ENCODE results near the gene SPAG9.
A peak's percentile ranks its signal among the peaks of the same experiment; 100 is the strongest.

Gene SPAG9

DNA sequence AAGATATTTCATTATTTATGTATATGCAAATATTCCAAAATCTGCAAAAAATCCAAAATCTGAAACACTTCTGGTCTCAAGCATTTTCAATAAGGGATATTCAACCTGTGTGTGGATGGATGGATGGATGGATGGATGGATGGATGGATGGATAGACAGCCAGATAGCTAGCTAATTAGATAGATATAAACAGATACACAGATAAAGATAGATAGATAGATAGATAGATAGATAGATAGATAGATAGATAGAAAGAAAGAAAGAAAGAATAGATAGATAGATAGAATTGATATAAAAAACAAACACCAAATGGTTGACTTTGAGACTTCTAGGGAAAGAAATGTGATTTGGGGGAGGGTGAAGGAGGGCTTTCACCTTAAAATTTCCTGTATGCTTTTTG is 139.4 kb downstream of the SPAG9 start:
- DNase-seq = no peak

DNA sequence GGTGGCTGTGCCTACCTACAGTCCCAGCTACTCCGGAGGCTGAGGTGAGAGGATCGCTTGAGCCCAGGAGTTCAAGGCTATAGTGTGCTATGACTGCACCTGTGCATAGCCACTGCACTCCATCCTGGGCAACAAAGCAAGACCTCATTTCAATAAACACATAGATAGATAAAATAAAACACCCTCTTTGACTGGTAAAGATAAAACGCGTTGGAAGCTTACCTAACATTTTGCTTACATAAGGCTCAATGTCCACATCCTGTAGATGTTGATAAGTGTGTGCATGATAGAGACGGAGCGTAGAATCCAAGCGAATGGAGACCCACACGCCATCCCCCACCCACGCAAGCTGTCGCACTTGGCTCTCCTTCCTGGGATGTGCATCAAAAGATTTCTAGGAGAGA is 141.1 kb downstream of the SPAG9 start:
- DNase-seq = no peak

DNA sequence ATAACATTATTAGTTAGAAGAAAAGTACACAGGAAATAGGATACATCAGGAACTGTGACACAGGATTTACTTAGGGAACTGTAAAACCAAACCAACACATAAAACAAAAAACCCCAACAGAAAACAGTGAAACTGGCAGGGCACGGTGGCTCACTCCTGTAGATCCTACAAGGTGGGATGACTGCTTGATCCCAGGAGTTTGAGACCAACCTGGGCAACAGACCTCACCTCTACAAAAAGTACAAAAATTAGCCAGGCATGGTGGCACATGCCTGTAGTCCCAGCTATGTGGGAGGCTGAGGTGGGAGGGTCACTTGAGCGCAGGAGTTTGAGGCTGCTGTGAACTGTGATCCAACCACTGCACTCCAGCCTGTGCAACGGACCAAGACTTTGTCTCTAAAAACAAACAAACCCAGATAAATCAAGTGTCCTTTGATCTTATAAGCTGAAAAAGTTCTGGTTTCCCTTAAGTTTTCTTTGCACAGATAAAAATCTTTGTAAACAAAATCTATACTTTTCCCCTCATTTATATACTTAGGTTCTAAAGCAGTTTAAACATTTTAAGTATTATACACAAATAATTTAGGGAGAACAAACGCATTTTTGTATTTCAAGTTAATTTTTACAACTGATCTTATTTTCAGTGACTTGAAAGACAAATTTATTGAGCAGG is 143.0 kb downstream of the SPAG9 start:
- DNase-seq = no peak

DNA sequence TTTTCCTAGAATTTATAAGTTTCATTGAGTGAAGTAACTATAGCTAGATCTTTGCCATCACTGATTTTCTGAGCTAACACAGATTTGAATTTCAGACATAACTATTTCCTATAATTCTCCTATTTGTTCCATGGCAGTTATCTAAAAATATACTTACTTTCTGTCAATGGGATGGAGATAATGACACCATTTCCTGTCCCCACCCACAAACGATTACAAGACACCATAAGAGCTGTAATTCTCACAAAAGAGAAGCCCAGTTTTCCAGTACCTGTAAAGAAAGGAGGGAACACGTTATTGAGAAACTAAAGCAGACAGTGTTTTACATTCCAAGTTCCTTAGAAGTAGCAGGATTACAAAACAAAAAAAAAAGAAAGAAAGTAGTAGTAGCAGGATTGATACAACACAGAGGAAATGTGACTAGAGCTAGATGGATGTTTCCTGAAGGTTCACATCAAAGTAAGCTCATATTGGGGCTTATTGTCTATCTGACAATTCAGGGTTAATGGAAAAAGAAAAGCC is 143.7 kb downstream of the SPAG9 start:
- DNase-seq = peak in 1 of 3 donors; percentile 24

DNA sequence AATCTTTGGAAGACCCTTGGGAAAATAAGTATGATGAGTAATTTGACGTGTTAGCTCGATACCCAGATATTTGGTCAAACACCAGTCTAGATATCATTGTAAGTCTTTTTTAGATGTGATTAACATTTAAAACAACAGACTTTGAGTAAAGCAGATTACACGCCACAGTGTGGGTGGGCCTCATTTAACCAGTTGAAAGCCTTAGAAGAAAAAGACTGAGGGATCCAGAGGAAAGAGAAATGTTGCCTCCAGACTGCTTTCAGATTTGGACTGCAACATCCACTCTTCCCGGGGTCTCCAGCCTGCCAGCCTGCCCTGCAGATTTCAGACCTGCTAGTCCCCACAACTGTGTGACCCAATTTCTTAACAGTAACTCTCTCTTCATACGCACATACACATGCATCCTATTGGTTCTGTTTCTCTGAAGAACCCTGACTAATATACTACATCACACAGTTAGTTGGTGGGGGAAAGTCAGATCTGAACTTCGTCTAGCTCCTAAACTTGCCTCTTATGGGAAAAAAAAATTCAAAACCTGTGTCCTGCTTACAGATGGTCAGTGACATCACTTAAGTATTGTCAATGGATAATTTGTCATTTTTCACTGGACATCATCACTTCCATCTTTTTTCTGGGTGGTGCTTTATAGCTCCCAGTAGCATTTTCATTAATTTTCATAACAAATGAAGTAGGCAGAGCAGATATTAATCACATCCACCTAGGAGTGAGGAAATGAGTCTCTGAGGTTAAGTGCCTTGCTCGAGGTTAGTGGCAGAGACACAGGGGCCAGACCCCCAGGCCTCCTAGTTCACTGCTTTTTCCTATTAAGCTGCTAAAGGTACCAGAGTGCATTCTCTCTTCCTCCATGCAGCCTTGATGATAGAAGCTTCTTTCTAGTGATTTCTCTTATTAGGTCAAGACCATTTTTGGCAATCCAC is 146.8 kb downstream of the SPAG9 start:
- DNase-seq = no peak

DNA sequence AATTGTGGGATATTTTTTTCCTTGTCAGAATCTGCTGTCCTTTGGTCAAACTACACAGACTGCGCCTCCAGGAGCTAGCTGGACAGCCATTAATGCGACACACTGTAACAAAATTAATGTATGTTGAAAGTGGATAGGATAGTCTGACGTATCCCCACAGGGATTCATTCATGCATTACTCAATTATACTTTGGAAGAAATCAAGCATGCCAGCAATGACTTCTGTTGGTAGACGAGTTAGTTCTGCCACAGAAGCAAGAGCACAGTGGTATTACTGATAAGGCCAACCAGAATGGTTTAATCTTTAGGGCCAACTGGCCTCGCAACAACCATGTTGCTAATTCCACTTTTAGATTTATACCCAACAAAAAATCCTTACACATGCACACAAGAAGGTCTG is 148.1 kb downstream of the SPAG9 start:
- DNase-seq = no peak

DNA sequence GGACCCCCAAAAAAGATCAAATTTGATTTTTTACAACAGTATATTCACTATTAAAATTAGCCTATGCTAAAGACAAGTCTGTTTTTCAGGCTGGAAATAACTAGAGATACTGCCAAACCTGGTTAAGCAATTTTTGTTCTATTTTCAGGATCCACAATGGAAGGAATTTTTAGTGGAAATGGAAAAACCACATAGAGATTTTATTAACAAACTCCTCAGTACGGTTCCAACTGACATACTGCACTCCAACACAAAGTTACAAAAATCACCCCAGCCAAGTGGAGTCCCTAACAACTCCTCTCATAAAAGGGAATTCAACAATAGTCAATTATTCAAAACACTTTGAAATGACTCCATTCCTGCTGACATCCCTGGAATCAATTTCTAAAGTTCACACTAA is 152.9 kb downstream of the SPAG9 start:
- DNase-seq = no peak

DNA sequence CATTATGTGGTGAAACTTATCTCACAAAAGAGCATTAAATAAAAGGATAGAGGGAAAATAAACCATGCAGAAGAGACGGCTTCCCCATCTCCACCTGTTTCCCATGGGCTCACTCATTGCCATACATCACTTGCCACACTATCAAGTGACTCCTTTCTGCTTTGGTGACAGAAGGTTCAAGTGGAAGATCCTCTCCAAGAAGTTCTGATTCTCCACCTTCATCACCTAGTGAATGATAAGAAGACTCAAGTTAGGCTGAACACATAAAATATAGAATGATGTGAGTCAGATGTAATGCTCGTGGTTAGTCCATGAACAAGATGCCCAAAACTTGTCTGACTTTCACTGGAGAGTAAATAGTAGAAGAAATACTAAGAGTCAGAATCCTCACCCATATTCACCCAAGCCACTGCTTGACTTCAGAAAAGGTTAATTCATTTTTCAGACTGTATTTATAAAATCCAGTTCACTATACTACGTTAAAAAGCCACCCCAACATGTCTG is 154.5 kb downstream of the SPAG9 start:
- no peak for DNase-seq

DNA sequence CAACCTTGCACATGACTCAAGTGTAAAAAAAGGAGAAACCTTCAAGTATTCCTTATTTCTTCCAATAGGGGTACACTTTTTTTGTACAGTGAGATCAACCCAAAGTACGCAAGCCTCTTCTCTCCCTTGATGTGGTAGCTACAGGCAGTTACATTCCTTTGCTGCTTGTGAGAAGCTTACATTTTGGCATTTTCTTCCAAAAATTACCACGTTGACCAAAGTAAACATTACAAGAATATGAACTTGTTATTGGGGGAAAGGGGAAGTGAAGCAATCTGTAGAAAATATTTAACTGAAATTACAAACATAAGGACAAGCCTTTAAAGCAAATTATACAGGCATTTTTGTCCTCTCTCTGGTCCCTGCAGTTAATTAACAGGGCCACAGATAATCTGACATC is 157.5 kb downstream of the SPAG9 start:
- DNase-seq = no peak

DNA sequence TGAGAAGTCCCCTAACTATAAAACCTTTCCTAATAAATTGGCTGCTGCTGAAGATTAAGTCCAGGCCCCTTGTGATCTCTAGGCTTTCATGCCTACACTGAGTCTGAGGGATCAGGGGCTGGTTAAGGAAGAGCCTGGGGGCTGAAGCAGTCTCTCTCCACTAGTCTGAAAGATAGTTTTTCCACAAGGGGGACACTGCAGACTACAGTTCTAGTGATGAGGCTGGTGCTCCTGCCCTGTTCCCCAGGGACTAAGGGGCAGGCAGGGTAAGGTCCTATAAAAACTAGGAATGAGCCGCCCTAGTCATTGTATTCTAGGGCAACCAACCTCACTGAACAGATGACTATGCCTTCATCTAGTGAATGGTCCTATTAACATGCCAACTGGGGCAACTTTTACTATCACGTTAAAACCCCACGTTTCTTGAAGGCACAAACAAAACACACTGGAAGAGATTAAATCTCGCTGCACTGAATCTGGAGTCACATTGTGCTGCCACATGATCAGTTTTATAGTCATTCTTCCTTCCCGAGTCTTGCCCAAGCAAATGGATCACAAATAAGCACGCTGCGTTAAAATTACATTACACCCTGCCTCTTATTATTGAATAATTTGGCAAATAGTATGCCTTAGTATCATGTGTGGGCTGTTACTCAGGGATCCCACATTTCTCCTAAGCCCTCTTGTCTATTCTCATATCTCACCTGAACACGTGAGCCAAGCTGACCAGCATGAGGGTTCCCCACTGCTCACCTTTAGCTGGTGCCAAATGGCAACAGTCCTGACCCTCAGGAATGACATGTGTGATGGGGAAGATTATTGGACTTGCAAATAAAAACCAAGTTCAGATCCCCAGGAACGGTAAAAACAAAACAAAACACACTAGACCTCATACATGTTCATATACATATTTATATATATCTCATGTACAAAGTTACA is 159.1 kb downstream of the SPAG9 start:
- DNase-seq = no peak

DNA sequence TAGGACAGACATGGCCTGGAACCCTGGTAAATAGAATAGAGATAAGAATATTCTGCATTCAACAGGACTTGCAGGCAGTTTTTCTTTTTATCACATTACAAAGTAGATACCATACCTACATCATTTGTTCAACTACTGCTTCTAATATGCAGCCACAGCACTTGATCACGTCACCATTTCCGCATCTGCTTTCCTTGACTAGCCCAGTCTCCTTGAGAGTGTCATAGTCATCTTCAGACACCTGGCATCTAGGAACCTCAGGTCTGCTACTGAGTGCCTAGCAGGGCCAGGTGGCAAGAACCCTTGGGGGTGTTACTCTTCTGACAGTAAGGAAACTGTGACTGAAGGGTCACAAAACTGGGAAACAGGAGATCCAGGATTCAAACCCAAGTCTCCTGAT is 161.3 kb downstream of the SPAG9 start:
- no peak for DNase-seq

DNA sequence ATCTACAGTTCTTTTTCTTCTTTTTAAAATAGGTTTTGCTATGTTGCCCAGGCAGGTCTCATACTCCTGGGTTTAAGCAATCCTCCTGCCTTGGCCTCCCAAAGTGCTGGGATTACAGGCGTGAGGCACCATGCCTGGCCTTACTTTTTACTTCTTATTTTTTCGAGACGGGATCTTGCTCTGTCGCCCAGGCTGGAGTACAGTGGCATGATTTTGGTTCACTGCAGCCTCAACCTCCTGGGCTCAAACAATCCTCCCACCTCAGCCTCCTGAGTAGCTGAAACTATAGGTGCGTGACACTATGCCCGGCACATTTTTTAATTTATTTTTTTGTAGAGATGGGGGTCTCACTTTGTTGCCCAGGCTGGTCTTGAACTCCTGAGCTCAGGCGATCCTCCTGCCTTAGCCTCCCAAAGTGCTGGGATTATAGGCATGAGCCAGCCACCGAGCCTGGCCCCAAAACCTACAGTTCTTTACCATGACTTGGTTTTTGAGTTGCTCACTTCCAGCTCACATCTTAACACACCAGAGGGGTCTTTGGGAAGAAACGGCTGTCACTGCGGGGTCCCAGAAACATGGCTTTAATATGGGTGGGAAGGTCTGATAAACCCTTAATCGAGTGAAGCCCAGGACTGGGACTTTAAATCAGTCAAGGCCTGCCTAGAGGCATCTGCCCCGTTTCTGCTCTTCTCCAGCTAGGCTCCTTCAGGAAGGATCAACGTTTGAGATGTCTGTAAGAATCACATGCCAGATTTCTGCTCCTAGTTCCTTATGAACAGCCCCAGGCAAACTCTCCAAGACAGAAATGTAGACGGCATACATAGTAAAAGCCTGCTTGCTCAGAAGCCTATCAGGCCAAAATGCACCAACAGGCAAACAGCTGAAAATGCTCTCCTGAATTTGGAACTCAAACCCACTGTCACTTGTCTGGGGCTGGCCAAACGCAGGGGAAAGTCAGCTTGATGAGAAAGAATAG is 162.8 kb downstream of the SPAG9 start:
- no peak for DNase-seq

DNA sequence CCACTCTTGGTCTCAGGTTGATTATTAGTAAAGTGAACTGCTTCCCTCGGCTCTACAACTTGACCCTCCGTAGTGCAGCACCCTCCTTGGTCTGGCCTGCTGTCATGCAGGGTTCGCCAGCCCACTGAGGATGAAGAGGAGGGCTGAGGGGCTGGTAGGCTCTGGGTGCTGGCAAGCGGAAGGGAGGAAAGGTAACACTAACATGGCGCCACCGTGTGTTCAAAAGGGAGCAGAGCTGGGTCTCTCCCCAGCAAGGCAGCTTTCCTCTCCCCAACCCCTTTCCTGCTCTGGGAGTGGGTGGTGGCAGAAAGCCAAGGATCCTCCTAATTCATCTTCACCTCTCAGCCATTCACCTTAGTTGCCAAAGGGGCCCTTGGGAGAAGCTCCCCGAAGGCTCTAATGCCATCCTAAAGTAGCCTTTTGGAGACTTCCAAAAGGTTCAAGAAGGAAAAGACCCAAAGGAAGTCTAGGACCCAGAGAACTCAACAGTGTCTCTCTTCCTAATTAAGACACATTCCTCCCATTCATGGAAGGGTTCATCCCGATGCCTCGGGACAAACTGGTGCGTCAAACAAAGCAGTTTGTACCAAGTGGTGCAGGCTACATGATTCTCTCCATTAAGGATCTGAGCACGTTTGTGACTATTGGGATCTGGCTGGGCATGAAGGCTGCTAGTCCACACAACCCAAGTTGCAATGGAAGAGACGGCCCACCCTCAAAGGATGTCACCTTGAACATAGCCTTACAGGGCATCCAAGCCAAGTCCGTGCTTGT is 163.7 kb downstream of the SPAG9 start:
- peak; percentile 64 to 73 (median 70) for DNase-seq

DNA sequence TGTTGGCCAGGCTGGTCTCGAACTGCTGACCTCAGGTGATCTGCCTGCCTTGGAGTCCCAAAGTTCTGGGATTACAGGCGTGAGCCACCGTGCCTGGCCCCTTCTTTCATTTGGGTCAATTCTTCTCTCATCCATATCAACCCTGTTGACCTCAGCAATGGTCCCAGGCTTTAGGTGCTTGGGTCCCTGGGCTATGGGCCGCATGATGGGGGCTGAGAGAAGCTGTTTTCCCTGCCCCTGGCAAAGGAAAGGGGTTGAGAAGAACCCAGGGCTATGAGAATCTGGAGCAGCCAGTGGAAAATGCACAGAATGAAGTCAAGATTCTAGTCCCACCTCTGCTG is 164.3 kb downstream of the SPAG9 start:
- no peak for DNase-seq

DNA sequence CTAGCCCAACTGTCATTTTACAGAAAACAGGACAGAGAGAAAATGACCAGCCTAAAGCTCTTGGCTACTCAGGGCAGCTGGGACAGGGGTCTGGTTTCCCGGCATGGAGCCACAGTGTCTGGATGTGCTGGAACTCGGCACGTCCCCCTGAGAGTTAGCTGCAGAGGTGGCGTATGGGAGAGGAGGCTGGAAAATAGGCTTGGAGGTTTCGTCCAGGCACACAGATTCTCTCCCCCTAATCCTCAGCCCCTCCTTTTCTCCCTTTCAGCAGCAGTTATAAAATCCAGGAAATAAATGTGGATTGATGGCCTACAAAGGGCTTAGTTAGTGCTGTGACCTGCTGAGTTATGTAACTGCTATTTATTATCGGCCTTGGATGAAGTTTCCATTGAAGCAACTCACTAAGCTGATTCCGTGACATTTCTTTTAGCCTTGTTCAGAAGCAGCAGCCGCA is 165.0 kb downstream of the SPAG9 start:
- no peak for DNase-seq

DNA sequence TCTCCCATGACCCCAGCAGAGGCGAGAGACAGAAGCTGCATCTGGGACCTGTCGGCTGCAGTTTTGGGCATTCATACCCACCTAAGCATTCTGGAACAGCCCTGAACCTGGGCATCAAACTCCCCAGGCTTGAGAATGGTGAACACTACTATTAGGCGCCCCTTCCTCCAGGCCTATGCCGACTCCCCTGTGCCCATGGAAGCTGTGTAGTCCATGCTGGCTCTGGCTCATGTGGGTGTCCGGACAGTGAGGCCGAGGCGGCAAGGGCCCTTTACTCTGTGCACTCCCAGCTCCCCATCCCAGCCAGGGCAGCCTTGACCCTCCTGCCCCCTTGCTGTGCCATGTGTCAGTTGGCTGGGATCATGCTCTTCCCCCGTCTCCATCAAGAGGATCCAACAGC is 165.5 kb downstream of the SPAG9 start:
- DNase-seq = no peak

DNA sequence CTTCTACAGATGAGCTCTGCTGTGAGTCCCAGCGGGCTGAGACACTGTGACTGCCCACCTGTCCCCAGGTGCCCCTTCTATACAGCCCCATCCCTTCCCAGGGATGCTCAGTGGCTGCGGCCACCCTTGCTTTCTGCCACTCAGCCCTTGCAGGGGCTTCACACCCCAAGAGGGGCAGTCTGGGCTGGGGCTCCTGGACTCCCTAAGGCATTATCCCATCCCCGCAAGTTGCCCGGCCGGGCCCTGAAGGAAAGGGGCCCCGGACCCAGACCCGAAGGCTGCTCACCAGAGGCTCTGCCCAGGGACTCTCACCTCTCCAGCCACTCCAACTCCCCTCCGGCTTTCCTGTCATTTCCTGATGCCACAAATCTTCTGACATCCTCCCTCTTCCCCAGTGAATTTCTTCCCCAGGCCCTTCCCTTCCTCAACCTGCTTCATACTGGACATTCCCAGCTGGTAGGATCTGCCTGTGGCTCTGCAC is 166.0 kb downstream of the SPAG9 start:
- DNase-seq = no peak

DNA sequence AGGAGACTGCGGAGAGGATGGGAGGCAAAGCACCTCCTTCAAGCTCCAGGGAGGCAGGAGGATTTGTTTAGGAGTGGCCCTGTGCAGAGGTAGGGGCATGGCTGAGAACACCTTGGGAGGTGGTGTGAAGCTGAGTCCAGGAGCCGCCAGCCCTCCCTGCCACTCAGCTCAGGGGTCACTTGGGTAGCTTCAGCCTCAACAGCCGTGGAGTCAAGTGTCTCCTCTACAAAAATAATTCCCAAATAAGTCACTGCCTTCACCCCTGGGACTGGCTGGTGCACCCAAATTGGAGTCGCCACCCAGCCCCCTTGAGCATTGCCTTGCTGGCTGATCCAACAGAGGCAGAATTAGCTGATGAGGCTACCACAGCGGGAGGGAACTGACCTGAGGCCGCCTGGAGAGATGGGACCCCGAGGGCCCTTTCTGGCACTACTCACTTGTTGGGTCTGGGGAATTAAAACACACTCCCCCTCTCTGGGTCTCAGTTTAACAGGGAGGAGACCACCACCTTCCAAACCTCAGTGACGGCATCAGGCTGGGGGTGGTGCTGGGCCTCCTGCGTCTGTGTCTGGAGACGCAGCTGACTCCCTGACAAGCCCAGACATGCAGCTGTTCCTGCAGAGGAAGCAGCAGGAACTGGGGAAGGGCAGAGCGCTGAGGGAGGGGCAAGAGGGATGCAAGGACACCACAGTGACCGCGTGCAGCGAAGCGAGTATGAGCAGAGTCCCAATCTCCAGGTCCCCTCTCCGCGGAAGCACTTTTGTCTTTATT is 166.7 kb downstream of the SPAG9 start:
- DNase-seq = peak in 2 of 3 donors; percentile 36 to 47

DNA sequence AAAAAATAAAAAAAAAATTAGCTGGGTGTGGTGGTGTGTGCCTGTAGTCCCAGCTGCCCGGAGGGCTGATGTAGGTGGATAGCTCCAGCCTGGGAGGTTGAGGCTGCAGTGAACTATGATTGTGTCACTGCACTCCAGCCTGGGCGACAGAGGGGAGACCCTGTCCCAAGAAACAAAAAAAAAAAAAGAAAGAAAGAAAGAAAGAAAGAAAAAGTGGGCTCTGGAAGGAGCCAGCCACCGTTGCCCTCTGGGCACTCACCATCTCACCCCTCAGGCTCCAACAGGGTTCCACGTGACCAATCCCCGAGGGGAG is 167.2 kb downstream of the SPAG9 start:
- no peak for DNase-seq

DNA sequence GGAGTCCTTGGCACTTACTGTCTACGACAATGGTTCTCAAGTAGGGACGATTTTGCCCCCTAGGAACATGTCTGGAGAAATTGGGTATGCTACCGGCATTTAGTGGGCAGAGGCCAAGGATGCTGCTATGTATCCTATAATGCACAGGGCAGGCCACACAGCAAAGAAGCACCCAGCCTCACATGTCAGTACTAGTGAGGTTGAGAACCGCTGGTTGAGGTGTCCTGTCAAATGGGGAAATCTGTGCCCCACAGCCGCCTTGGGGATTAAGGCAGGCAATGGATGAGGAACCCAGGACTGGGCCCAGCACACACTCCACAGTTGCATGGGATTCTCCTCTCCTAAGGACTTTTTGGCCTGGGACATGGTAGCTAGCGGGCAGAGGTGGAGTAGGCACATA is 167.8 kb downstream of the SPAG9 start:
- no peak for DNase-seq

Data from suppressor macrophage treated with lipopolysaccharide for 1 hour (primary cell).